ENCODE results near the gene ENPP3.

ENPP3 gene

DNA sequence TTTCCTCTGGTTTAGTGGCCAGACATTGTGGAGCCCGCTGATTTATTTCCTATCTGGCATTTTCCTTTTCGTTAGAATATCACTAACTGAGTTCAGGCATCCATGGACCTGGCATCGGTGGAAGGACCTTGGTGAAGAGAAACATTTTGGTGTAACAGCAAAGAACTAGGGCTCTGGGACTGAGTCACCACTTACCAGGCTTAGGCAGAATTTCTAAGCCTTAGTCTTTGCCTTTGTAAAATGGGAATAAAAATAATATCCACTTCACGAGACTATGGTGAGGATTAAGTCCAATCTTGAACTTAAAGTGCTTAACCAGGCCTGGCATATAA lies 128.7 kb downstream of the ENPP3 start:
- H3K27ac ChIP-seq (ENCODE audit: low read depth, low read length), result no peak overlapping the region
- H3K4me2 ChIP-seq (ENCODE audit: low read length), result no peak overlapping the region
- no peak overlapping the region for H3K4me3 ChIP-seq (ENCODE audit: low read length)
- H3K9me3 ChIP-seq (ENCODE audit: control insufficient read depth, insufficient read depth, low read length), result no peaks in the 10 kb centered on the region
- no peaks in the 10 kb centered on the region for H3K27me3 ChIP-seq (ENCODE audit: control insufficient read depth, low read length)
- H4K20me1 ChIP-seq (ENCODE audit: control insufficient read depth, insufficient read depth, low read depth, low read length), result no peaks in the 10 kb centered on the region
- no peaks in the 10 kb centered on the region for H3F3A ChIP-seq (ENCODE audit: control insufficient read depth, insufficient read depth)
- H3K4me1 ChIP-seq (ENCODE audit: control insufficient read depth, low read length), result no peaks in the 10 kb centered on the region
- no peaks in the 10 kb centered on the region for H3K79me2 ChIP-seq (ENCODE audit: control insufficient read depth, low read length)
- TF ChIP-seq EZH2phosphoT487 (IDR thresholded peaks at IDR 0.05; ENCODE audit: borderline replicate concordance, low read length), result no peak
- TF ChIP-seq, protein P1, sequence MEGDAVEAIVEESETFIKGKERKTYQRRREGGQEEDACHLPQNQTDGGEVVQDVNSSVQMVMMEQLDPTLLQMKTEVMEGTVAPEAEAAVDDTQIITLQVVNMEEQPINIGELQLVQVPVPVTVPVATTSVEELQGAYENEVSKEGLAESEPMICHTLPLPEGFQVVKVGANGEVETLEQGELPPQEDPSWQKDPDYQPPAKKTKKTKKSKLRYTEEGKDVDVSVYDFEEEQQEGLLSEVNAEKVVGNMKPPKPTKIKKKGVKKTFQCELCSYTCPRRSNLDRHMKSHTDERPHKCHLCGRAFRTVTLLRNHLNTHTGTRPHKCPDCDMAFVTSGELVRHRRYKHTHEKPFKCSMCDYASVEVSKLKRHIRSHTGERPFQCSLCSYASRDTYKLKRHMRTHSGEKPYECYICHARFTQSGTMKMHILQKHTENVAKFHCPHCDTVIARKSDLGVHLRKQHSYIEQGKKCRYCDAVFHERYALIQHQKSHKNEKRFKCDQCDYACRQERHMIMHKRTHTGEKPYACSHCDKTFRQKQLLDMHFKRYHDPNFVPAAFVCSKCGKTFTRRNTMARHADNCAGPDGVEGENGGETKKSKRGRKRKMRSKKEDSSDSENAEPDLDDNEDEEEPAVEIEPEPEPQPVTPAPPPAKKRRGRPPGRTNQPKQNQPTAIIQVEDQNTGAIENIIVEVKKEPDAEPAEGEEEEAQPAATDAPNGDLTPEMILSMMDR (IDR thresholded peaks at IDR 0.05; ENCODE audit: low read depth, low read length, poor library complexity, severe bottlenecking), result no peak
- H3K9me2 ChIP-seq (replicated peaks; ENCODE audit: control insufficient read depth, low read length), result no peaks in the 10 kb centered on the region
- H3K36me3 ChIP-seq (ENCODE audit: control insufficient read depth, low read length), result no peaks in the 10 kb centered on the region

GRCh38 chr6:131766631-131767030 lies 129.5 kb downstream of the ENPP3 start:
- H3K4me1 ChIP-seq (ENCODE audit: control insufficient read depth, low read length), result no peaks in the 10 kb centered on the region
- no peaks in the 10 kb centered on the region for H3F3A ChIP-seq (ENCODE audit: control insufficient read depth, insufficient read depth)
- no peaks in the 10 kb centered on the region for H3K27me3 ChIP-seq (ENCODE audit: control insufficient read depth, low read length)
- H3K79me2 ChIP-seq (ENCODE audit: control insufficient read depth, low read length), result no peaks in the 10 kb centered on the region
- no peak overlapping the region for H3K4me3 ChIP-seq (ENCODE audit: low read length)
- no peaks in the 10 kb centered on the region for H3K9me3 ChIP-seq (ENCODE audit: control insufficient read depth, insufficient read depth, low read length)
- H3K27ac ChIP-seq (ENCODE audit: low read depth, low read length), result no peak overlapping the region
- no peak overlapping the region for H3K4me2 ChIP-seq (ENCODE audit: low read length)
- TF ChIP-seq EZH2phosphoT487 (IDR thresholded peaks at IDR 0.05; ENCODE audit: borderline replicate concordance, low read length), result no peak
- TF ChIP-seq, protein P1 (IDR thresholded peaks at IDR 0.05; ENCODE audit: low read depth, low read length, poor library complexity, severe bottlenecking), result no peak
- no peaks in the 10 kb centered on the region for H3K9me2 ChIP-seq (replicated peaks; ENCODE audit: control insufficient read depth, low read length)
- H3K36me3 ChIP-seq (ENCODE audit: control insufficient read depth, low read length), result no peaks in the 10 kb centered on the region
- H4K20me1 ChIP-seq (ENCODE audit: control insufficient read depth, insufficient read depth, low read depth, low read length), result no peaks in the 10 kb centered on the region

DNA sequence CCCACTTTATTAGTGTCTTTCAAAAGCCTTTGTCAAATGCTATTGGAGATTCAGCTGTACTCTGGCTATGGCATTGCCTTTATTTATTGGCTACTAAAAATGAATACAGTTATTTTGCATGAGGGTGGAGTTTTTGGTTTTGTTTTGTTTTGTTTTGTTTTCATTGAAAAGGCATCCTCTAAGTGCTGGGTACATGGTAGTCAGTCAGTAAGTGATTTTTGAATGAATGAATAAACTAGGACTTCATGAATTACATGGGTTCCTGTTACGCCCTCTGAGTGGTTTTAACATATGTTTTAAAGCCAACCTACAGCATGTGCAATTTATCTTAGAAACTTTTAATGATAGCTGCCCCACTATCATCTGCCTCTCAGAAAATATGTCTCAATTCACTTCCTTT lies 131.9 kb downstream of the ENPP3 start:
- Histone ChIP-seq H3K9me2 (replicated peaks; ENCODE audit: control insufficient read depth, low read length) (no peaks in the 10 kb centered on the region), H3K4me2 (ENCODE audit: low read length) (no peak overlapping the region), H3K4me3 (ENCODE audit: low read length) (no peak overlapping the region), H3F3A (ENCODE audit: control insufficient read depth, insufficient read depth) (no peaks in the 10 kb centered on the region), H4K20me1 (ENCODE audit: control insufficient read depth, insufficient read depth, low read depth, low read length) (no peaks in the 10 kb centered on the region), H3K27ac (ENCODE audit: low read depth, low read length) (no peak overlapping the region), H3K79me2 (ENCODE audit: control insufficient read depth, low read length) (no peaks in the 10 kb centered on the region), H3K27me3 (ENCODE audit: control insufficient read depth, low read length) (no peaks in the 10 kb centered on the region), H3K9me3 (ENCODE audit: control insufficient read depth, insufficient read depth, low read length) (no peaks in the 10 kb centered on the region), H3K36me3 (ENCODE audit: control insufficient read depth, low read length) (no peaks in the 10 kb centered on the region), H3K4me1 (ENCODE audit: control insufficient read depth, low read length) (no peaks in the 10 kb centered on the region)
- no peak for TF ChIP-seq EZH2phosphoT487 (IDR thresholded peaks at IDR 0.05; ENCODE audit: borderline replicate concordance, low read length)
- TF ChIP-seq, protein P1 (IDR thresholded peaks at IDR 0.05; ENCODE audit: low read depth, low read length, poor library complexity, severe bottlenecking), result no peak
